Esophagus muscularis mucosa (tissue), 2 donors: ENCODE measurements around the gene GUCA2A.

Experiments
- EP300 ChIP-seq: sonication (generic); formaldehyde crosslinking; IDR thresholded peaks from one replicate; pipeline ENCODE4 v1.6.1; 2017; ENCODE audit warnings: antibody characterized with exemption
- POLR2A ChIP-seq: fragments of 450-650 bp; IDR thresholded peaks from one replicate; pipeline ENCODE4 v1.6.1; 2017; ENCODE audit warnings: antibody characterized with exemption, moderate library complexity, mild to moderate bottlenecking, low read depth

DNA sequence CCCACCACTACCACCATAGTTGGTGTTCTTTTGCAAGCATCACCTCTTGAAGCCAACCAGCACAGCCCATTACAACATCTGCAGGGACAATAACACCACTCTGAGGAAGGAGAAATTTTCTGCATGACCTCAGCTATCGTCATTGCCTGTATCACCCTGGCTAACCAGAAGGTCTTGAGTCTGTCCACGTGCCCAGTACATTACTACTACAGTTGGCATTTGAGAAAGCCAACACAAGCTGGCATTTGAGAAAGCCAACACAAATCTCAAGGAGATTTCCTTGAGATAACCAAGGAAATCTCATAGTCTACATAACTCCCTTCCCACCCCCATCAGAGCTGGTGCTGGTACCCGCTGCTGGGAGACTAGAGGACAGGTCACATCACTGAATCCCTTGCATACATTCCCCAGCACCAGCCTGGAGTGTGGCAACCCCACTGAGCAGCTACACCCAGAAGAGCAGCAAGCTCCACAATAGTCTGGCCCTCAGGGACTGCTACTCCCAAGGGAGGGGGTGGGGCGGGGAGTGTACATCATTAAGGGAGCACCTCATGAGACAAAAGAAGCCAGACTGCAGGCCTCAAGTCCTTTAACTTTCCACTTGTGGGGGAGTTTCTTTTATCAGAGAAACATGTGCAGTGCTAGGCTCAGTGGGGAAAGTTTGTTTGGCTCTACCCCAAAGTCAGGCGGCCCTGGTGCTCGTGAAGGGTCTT is 46.0 kb upstream of the GUCA2A start:
- TF ChIP-seq POLR2A (no peak), EP300 (no peak)
